CD14-positive monocyte (primary cell): Measurements from ENCODE around the gene LAMP1. TPM values are rescaled to one million over a fixed set of nuclear protein-coding genes. Genes with fewer than 3 reads are reported as not detected.

Experiments
- DNase-seq, 3 donors: peaks; one replicate each; pipeline ENCODE4 v3.0.0-alpha.2; 2011 to 2022
- H2AFZ ChIP-seq: 2 replicates; pipeline ENCODE4 v1.6.0; 2012; ENCODE audit warnings: mild to moderate bottlenecking, low read depth, low read length, inconsistent platforms; ENCODE audit not compliant: insufficient read depth, poor library complexity, severe bottlenecking
- H3K27ac ChIP-seq, 2 donors: 1 replicate in 1 of 2; 2 replicates in 1 of 2; pipeline ENCODE4 v1.5.1; 2012 to 2013; ENCODE audit warnings: low read length in 2 of 2, control low read depth in 1 of 2, inconsistent platforms in 1 of 2, low read depth in 1 of 2, mild to moderate bottlenecking in 1 of 2
- H3K27me3 ChIP-seq, 2 donors: one replicate each; pipeline versions ENCODE4 v1.6.0 to v1.6.1; 2011 to 2013; ENCODE audit warnings: low read length in 2 of 2; ENCODE audit not compliant: control insufficient read depth in 2 of 2, insufficient read depth in 2 of 2
- H3K36me3 ChIP-seq, 2 donors: replicated peaks in 1 of 2; 1 replicate in 1 of 2; 2 replicates in 1 of 2; pipeline versions ENCODE4 v1.5.1 to v1.6.1; 2012 to 2013; ENCODE audit warnings: low read length in 2 of 2, control low read depth in 1 of 2, inconsistent platforms in 1 of 2, mild to moderate bottlenecking in 1 of 2; ENCODE audit not compliant: insufficient read depth in 2 of 2, control insufficient read depth in 1 of 2
- H3K4me1 ChIP-seq, 2 donors: 1 replicate in 1 of 2; 2 replicates in 1 of 2; pipeline versions ENCODE4 v1.5.1 to v1.6.1; 2012 to 2013; ENCODE audit warnings: low read length in 2 of 2, control low read depth in 1 of 2, inconsistent platforms in 1 of 2, mild to moderate bottlenecking in 1 of 2, moderate library complexity in 1 of 2; ENCODE audit not compliant: insufficient read depth in 2 of 2, control insufficient read depth in 1 of 2
- H3K4me2 ChIP-seq: replicated peaks from 2 replicates; pipeline ENCODE3; 2012; ENCODE audit warnings: low read length, moderate library complexity, mild to moderate bottlenecking; ENCODE audit not compliant: poor library complexity, severe bottlenecking; ENCODE audit errors: extremely low read depth
- H3K4me3 ChIP-seq, 3 experiments: fragments of 200-600 bp in 1 of 3; sonication (generic) in 1 of 3; replicated peaks in 1 of 3; 1 replicate in 2 of 3; 2 replicates in 1 of 3; pipeline ENCODE4 v1.5.1; 2011 to 2013; ENCODE audit warnings: low read length in 3 of 3, mild to moderate bottlenecking in 3 of 3, control low read depth in 2 of 3, low read depth in 2 of 3, inconsistent platforms in 1 of 3, moderate library complexity in 1 of 3
- H3K79me2 ChIP-seq: 2 replicates; pipeline ENCODE4 v1.6.0; 2012; ENCODE audit warnings: mild to moderate bottlenecking, control low read depth, inconsistent platforms, low read length, moderate library complexity; ENCODE audit not compliant: insufficient read depth
- H3K9ac ChIP-seq: 2 replicates; pipeline ENCODE4 v1.6.0; 2017; ENCODE audit warnings: low read length, mild to moderate bottlenecking; ENCODE audit not compliant: insufficient read depth, poor library complexity, severe bottlenecking
- H3K9me3 ChIP-seq, 2 donors: replicated peaks in 1 of 2; 1 replicate in 1 of 2; 2 replicates in 1 of 2; pipeline versions ENCODE4 v1.5.1 to v1.6.1; 2012 to 2013; ENCODE audit warnings: low read length in 2 of 2, control low read depth in 1 of 2; ENCODE audit not compliant: control insufficient read depth in 1 of 2, insufficient read depth in 1 of 2
- H4K20me1 ChIP-seq: 2 replicates; pipeline ENCODE4 v1.6.0; 2012; ENCODE audit warnings: mild to moderate bottlenecking, low read length, control low read depth, moderate library complexity; ENCODE audit not compliant: insufficient read depth
- H3K27ac Mint-ChIP-seq, 7 donors: one replicate each; pipeline ENCODE4 v1.8.0; 2020; ENCODE audit warnings: mild to moderate bottlenecking in 7 of 7, mixed read lengths in 7 of 7, moderate library complexity in 6 of 7, inconsistent platforms in 2 of 7
- H3K27me3 Mint-ChIP-seq, 3 donors: one replicate each; pipeline ENCODE4 v1.8.0; 2021 to 2022; ENCODE audit warnings: low read depth in 3 of 3, mild to moderate bottlenecking in 3 of 3, mixed read lengths in 3 of 3, moderate library complexity in 3 of 3, inconsistent platforms in 1 of 3
- H3K36me3 Mint-ChIP-seq, 2 donors: one replicate each; pipeline ENCODE4 v1.8.0; 2020; ENCODE audit warnings: mixed read lengths in 2 of 2, inconsistent platforms in 1 of 2, mild to moderate bottlenecking in 1 of 2
- H3K4me1 Mint-ChIP-seq: one replicate; pipeline ENCODE4 v1.8.0; 2020; ENCODE audit warnings: mild to moderate bottlenecking, mixed read lengths
- H3K4me3 Mint-ChIP-seq, 2 donors: one replicate each; pipeline ENCODE4 v1.8.0; 2020; ENCODE audit warnings: mild to moderate bottlenecking in 2 of 2, mixed read lengths in 2 of 2, moderate library complexity in 1 of 2
- H3K9me3 Mint-ChIP-seq, 7 donors: one replicate each; pipeline ENCODE4 v1.8.0; 2020 to 2022; ENCODE audit warnings: mixed read lengths in 7 of 7, mild to moderate bottlenecking in 6 of 7, moderate library complexity in 6 of 7, inconsistent platforms in 2 of 7
- CTCF ChIP-seq: fragments of 200-600 bp; IDR thresholded peaks from one replicate; pipeline ENCODE4 v1.8.0; 2022; ENCODE audit warnings: antibody characterized with exemption, mild to moderate bottlenecking
- WGBS: methylation state at CpG from one replicate; pipeline ENCODE4 v1.1.5; 2013; ENCODE audit warnings: missing lambda C conversion rate; ENCODE audit not compliant: insufficient coverage; 5-methylcytosine and 5-hydroxymethylcytosine counted together
- intact Hi-C, 2 donors: fragments of 100-400 bp; cut with micrococcal nuclease; formaldehyde crosslinking; loops; one replicate each; pipeline versions ENCODE4 v1.15.0 to v1.15.1; 2023
- polyA plus RNA-seq, 3 donors: library from polyadenylated mRNA; depleted of rRNA in 1 of 3; unstranded in 2 of 3; stranded (reverse) in 1 of 3; fragments of 300-500 nt in 2 of 3; fragments of >200 nt in 1 of 3; fragmentation: Illumina TruSeq in 2 of 3; gene quantifications; 1 replicate in 2 of 3; 2 replicates in 1 of 3; pipeline ENCODE4 v1.2.3, GENCODE V29; 2012 to 2021

Gene LAMP1
- polyA plus RNA-seq, 3 donors: 22.0 to 122 (median 24.5) TPM

DNA sequence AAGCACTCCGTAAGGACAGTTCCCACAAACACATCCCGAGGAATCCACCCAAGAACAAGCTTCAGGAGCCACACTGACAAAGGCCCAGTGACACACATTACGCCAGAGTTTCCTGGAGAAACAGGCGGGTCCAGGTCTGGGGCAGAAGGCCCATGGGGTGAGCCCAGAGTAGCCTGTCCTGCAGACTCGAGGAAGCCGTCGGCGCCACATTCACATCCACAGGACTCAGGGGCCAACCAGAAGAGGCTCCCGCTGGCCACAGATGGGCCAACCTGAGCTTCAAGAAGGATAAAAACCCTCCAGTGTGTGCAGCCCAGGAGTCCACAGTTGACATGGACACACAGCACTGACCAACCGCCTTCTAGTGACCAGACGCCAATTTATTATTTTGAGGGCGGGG, 35.6 kb downstream of the LAMP1 start:
- Histone ChIP-seq H3K4me3 (no peak overlapping the region), H4K20me1 (no peaks in the 10 kb centered on the region), H3K9ac (no peak overlapping the region), H3K4me2 (no peak overlapping the region), H3K4me1 (no peaks in the 10 kb centered on the region), H3K36me3 (no peaks in the 10 kb centered on the region), H3K79me2 (no peaks in the 10 kb centered on the region), H2AFZ (no peak overlapping the region), H3K27me3 (no peaks in the 10 kb centered on the region), H3K27ac (no peak overlapping the region), H3K9me3 (no peaks in the 10 kb centered on the region)
- H3K36me3 Mint-ChIP-seq: no peaks in the 10 kb centered on the region
- no peak overlapping the region for H3K4me3 Mint-ChIP-seq
- 92% methylated on average over 11 of the region's 12 CpGs for WGBS
- H3K9me3 Mint-ChIP-seq: peaks cover 0 to 8% (median 0%) of the 10 kb centered on the region in 7 donors
- intact Hi-C loops: no loop called here
- no peaks in the 10 kb centered on the region for H3K4me1 Mint-ChIP-seq
- peaks cover 7 to 12% (median 9%) of the 10 kb centered on the region in 3 donors for H3K27me3 Mint-ChIP-seq
- H3K27ac Mint-ChIP-seq: no peak overlapping the region
- no peak for DNase-seq
- no peak for TF ChIP-seq CTCF

- Mint-ChIP-seq H3K4me3 (no peak overlapping the region), H3K9me3 (peaks cover 0 to 6% (median 0%) of the 10 kb centered on the region in 7 donors), H3K4me1 (no peaks in the 10 kb centered on the region), H3K36me3 (no peaks in the 10 kb centered on the region), H3K27ac (no peak overlapping the region), H3K27me3 (peaks cover 5 to 12% (median 9%) of the 10 kb centered on the region in 3 donors)
- H3K4me3 ChIP-seq: no peak overlapping the region
- no peak overlapping the region for H2AFZ ChIP-seq
- no peaks in the 10 kb centered on the region for H3K4me1 ChIP-seq
- 90% methylated on average over 10 of the region's 14 CpGs for WGBS
- no peaks in the 10 kb centered on the region for H3K27me3 ChIP-seq
- no peak overlapping the region for H3K4me2 ChIP-seq
- DNase-seq: no peak
- H3K79me2 ChIP-seq: no peaks in the 10 kb centered on the region
- H4K20me1 ChIP-seq: no peaks in the 10 kb centered on the region
- TF ChIP-seq CTCF: no peak
- intact Hi-C loops: no loop called here
- H3K36me3 ChIP-seq: no peaks in the 10 kb centered on the region
- no peak overlapping the region for H3K27ac ChIP-seq
- no peaks in the 10 kb centered on the region for H3K9me3 ChIP-seq
- no peak overlapping the region for H3K9ac ChIP-seq
These were observed 36.0 kb downstream of the LAMP1 start for GRCh38 chr13:113333076-113333475.
